Activated B cell treated with CpG ODN at 0.5 μM for 24 hours (primary cell): ENCODE results near the gene ARPIN. TPM values are rescaled to one million over a fixed set of nuclear protein-coding genes. Genes with fewer than 3 reads are reported as not detected.

Experiments used
- ATAC-seq: fragments of 200-7000 bp; cut with Tn5 transposase; one replicate; pipeline ENCODE4 v1.10.0; 2021; ENCODE audit warnings: low read depth, mild to moderate bottlenecking, moderate library complexity
- CTCF ChIA-PET: fragments of 350-600 bp; sonication (Branson Sonifier 250); formaldehyde crosslinking; loops from one replicate; lab custom pipeline; 2021; ENCODE audit warnings: antibody characterized with exemption; lab: Charles Lee
- POLR2A ChIA-PET: fragments of 350-600 bp; sonication (Branson Sonifier 250); formaldehyde crosslinking; loops from one replicate; lab custom pipeline; 2021; ENCODE audit warnings: antibody characterized with exemption; lab: Charles Lee
- DNase-seq: peaks from one replicate; pipeline ENCODE4 v3.0.0; 2022
- H3K27ac Mint-ChIP-seq: one replicate; pipeline ENCODE4 v1.8.0; 2020; ENCODE audit warnings: mixed read lengths
- H3K27me3 Mint-ChIP-seq: one replicate; pipeline ENCODE4 v1.8.0; 2021; ENCODE audit warnings: mixed read lengths
- H3K36me3 Mint-ChIP-seq: one replicate; pipeline ENCODE4 v1.8.0; 2021; ENCODE audit warnings: low read depth, mixed read lengths
- H3K4me1 Mint-ChIP-seq: one replicate; pipeline ENCODE4 v1.8.0; 2021; ENCODE audit warnings: mixed read lengths
- H3K4me3 Mint-ChIP-seq: one replicate; pipeline ENCODE4 v1.8.0; 2020; ENCODE audit warnings: mild to moderate bottlenecking, mixed read lengths
- H3K9me3 Mint-ChIP-seq: one replicate; pipeline ENCODE4 v1.8.0; 2020; ENCODE audit warnings: mixed read lengths
- intact Hi-C: fragments of 100-400 bp; cut with micrococcal nuclease; formaldehyde crosslinking; loops from one replicate; pipeline ENCODE4 v1.15.1; 2024
- total RNA-seq: library from RNA; stranded (reverse); gene quantifications from 2 replicates; pipeline ENCODE4 v1.2.3, GENCODE V29; 2022
- TF ChIP-seq, protein P1 (sequence below): fragments of 200-600 bp; IDR thresholded peaks from one replicate; pipeline ENCODE4 v1.8.0; 2022; ENCODE audit warnings: antibody characterized with exemption, mild to moderate bottlenecking

Gene ARPIN
- total RNA-seq, 1 donor from 2014 or later, result not detected

DNA sequence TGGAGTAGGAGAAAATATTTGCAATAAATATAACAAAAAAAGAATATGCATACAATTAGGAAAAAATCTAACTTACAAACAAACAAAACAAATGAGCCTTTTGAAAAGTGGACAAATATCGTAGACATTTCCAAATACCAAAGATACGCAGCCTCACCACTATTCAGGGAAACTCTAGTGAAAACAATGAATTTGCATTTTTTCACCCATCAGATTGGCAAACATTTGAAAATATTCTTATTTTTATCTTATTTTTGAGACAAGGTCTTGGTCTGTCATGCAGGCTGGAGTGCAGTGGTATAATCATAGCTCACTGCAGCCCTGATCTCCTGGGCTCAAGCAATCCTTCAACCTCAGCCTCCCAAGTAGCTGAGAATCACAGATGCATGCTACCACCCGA, 34.4 kb downstream of the ARPIN start:
- intact Hi-C loops, result no loop called here
- CTCF ChIA-PET, result interaction anchor here (7.7 kb wide), 1 partner anchor 118 kb away, joined by 219 read pairs; no protein-coding TSS in a partner anchor

DNA sequence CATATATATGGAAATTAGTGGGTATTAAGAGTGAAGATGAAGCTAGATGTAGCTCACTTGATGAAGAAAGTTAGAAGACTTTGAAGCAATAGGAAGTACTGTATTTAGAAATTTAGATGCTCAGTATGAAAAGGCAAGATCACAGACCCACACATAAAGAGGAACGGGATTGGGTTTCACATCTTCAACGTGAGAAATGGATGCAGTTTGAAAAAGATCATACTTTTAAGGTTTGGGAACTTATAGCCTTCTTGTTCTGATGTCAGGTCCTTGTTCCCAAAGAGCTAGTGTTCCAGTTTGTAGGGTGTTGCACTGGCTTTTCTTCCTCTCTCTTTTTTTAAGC, 35.7 kb downstream of the ARPIN start:
- Mint-ChIP-seq H3K27me3 (no peaks in the 10 kb centered on the region), H3K4me1 (peaks cover 2% of the 10 kb centered on the region), H3K27ac (no peak overlapping the region), H3K36me3 (peaks cover 49% of the 10 kb centered on the region), H3K4me3 (no peak overlapping the region), H3K9me3 (no peaks in the 10 kb centered on the region)
- TF ChIP-seq, protein P1, sequence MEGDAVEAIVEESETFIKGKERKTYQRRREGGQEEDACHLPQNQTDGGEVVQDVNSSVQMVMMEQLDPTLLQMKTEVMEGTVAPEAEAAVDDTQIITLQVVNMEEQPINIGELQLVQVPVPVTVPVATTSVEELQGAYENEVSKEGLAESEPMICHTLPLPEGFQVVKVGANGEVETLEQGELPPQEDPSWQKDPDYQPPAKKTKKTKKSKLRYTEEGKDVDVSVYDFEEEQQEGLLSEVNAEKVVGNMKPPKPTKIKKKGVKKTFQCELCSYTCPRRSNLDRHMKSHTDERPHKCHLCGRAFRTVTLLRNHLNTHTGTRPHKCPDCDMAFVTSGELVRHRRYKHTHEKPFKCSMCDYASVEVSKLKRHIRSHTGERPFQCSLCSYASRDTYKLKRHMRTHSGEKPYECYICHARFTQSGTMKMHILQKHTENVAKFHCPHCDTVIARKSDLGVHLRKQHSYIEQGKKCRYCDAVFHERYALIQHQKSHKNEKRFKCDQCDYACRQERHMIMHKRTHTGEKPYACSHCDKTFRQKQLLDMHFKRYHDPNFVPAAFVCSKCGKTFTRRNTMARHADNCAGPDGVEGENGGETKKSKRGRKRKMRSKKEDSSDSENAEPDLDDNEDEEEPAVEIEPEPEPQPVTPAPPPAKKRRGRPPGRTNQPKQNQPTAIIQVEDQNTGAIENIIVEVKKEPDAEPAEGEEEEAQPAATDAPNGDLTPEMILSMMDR, result no peak
- no peak for ATAC-seq
- no peak for DNase-seq
- ChIA-PET POLR2A (interaction anchor here (1.0 kb wide), 1 partner anchor 17 kb away, joined by 3 read pairs; the partner anchor contains the start of gene AP3S2), CTCF (interaction anchor here (0.8 to 7.7 kb wide), 12 partner anchors 11 to 208 kb away, joined by 3 to 219 read pairs (median 4); no protein-coding TSS in a partner anchor)
- intact Hi-C loops, result no loop called here

More for the DNA sequence above, 34.4 kb downstream of the ARPIN start:
- Mint-ChIP-seq H3K27me3 (no peaks in the 10 kb centered on the region), H3K9me3 (no peaks in the 10 kb centered on the region), H3K4me3 (no peak overlapping the region), H3K27ac (no peak overlapping the region), H3K4me1 (peaks cover 2% of the 10 kb centered on the region), H3K36me3 (peaks cover 52% of the 10 kb centered on the region)
- TF ChIP-seq, protein P1, result no peak
- ATAC-seq (no peak), DNase-seq (no peak)
- POLR2A ChIA-PET, result interaction anchor here (0.6 kb wide), 1 partner anchor 19 kb away, joined by 3 read pairs; no protein-coding TSS in a partner anchor

DNA sequence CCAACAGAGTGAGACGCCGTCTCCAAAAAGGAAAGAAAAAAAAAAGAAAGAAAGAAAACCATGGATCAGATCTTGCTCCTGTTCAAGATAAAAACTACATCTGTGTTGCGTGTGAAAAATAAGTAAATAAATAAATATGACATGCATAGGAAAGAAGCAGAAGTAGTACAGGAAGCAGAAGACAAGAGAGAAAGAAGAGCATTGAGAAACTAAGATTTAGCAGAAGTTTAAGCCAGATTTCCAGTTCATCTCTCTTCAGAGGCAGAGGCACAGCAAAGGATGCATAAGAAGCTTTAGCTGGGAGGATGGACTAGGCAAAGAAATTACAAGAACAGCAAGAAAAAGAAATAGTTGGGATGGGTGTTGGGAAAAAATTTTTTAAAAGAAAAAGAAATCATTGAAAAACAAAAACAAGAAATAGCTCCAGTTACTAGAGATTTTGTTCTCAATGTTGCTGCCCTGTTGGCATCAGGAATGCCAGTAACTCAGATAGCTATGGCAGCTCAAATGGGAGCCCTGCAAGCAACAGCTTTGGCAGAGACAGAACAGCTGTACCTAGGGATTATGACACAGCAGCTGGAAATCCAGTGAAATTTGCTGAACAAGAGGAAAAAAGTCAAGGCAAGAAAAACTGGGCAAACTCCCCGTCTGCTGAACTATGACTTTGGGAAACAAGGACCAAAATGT, 36.2 kb downstream of the ARPIN start:
- Mint-ChIP-seq H3K4me1 (peaks cover 2% of the 10 kb centered on the region), H3K27me3 (no peaks in the 10 kb centered on the region), H3K4me3 (no peak overlapping the region), H3K9me3 (no peaks in the 10 kb centered on the region), H3K36me3 (peaks cover 51% of the 10 kb centered on the region), H3K27ac (no peak overlapping the region)
- DNase-seq (no peak), ATAC-seq (no peak)
- TF ChIP-seq, protein P1, result no peak
- CTCF ChIA-PET, result interaction anchor here (0.8 to 7.7 kb wide), 12 partner anchors 12 to 209 kb away, joined by 3 to 219 read pairs (median 4); no protein-coding TSS in a partner anchor
- intact Hi-C loops, result no loop called here
- POLR2A ChIA-PET, result interaction anchor here (0.6 to 1.0 kb wide), 3 partner anchors 17 to 242 kb away, joined by 3 to 4 read pairs (median 3); partner anchors contain the start of gene AP3S2

DNA sequence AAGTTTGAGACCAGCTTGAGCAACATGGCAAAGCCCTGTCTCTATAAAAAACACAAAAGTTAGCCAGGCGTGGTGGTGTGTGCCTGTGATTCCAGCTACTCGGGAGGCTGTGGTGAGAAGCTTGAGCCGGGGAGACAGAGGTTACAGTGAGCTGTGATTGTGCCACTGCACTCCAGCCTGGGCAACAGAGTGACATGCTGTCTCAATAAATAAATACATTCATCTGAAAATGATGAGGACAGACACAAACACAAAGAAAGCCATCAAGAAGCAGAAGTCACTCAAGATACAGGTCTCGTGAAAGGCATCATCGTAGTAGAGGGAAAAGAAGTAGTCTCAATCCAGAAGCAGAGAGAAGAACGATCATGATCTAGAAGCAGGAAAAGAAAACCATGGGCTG, 37.0 kb downstream of the ARPIN start:
- Mint-ChIP-seq H3K27ac (no peak overlapping the region), H3K4me3 (no peak overlapping the region), H3K27me3 (no peaks in the 10 kb centered on the region), H3K9me3 (no peaks in the 10 kb centered on the region), H3K4me1 (peaks cover 2% of the 10 kb centered on the region), H3K36me3 (peaks cover 53% of the 10 kb centered on the region)
- ATAC-seq (no peak), DNase-seq (no peak)
- CTCF ChIA-PET, result interaction anchor here (1.2 to 7.7 kb wide), 12 partner anchors 12 to 199 kb away, joined by 3 to 219 read pairs (median 7); no protein-coding TSS in a partner anchor
- POLR2A ChIA-PET, result interaction anchor here (0.6 kb wide), 1 partner anchor 106 kb away, joined by 3 read pairs; no protein-coding TSS in a partner anchor
- TF ChIP-seq, protein P1, result no peak
- intact Hi-C loops, result loop anchor here (1.0 to 2.0 kb wide), 5 partner anchors 25 to 211 kb away; no protein-coding TSS in a partner anchor
